HEK293 (cell line): ENCODE measurements around the gene SIDT2.

Experiments used
- CTCF ChIA-PET: fragments of 350-600 bp; formaldehyde crosslinking; extraction: SDS; loops from one replicate; lab custom pipeline; 2021; ENCODE audit warnings: antibody characterized with exemption; lab: Yijun Ruan, JAX
- POLR2A ChIA-PET: fragments of 300-600 bp; formaldehyde crosslinking; extraction: SDS; loops from one replicate; lab custom pipeline; 2020; ENCODE audit warnings: antibody characterized with exemption, inconsistent platforms; lab: Yijun Ruan, JAX
- H3K27ac ChIP-seq: fragments of 200-500 bp; sonication (Bioruptor generic); 2 replicates; pipeline ENCODE4 v1.5.1; 2014; ENCODE audit warnings: low read depth, low read length, control low read depth, inconsistent platforms; ENCODE audit errors: extremely low read depth
- H3K36me3 ChIP-seq, 2 experiments: fragments of 200-500 bp in 1 of 2; sonication (Bioruptor generic) in 1 of 2; 1 replicate in 1 of 2; 2 replicates in 1 of 2; pipeline ENCODE4 v1.5.1; 2014 to 2017; ENCODE audit warnings: inconsistent platforms in 2 of 2, low read length in 2 of 2; ENCODE audit not compliant: control insufficient read depth in 2 of 2, insufficient read depth in 1 of 2
- H3K4me1 ChIP-seq: fragments of 200-500 bp; sonication (Bioruptor generic); 2 replicates; pipeline ENCODE4 v1.5.1; 2014; ENCODE audit warnings: mild to moderate bottlenecking, low read length, inconsistent platforms; ENCODE audit not compliant: control insufficient read depth, insufficient read depth
- H3K4me3 ChIP-seq: 2 replicates; pipeline ENCODE4 v1.5.1; 2011; ENCODE audit warnings: low read depth, mild to moderate bottlenecking, control low read depth, low read length, moderate library complexity
- H3K9me3 ChIP-seq: fragments of 200-500 bp; sonication (Bioruptor generic); 2 replicates; pipeline ENCODE4 v1.5.1; 2014; ENCODE audit warnings: low read depth, low read length, inconsistent platforms; ENCODE audit not compliant: control insufficient read depth, insufficient read depth
- GFI1B ChIP-seq: fragments of 450-650 bp; formaldehyde crosslinking; IDR thresholded peaks from 2 replicates; pipeline ENCODE4 v1.5.1; 2016; ENCODE audit warnings: missing biosample characterization, missing genetic modification characterization
- HIC1 ChIP-seq: fragments of 450-650 bp; formaldehyde crosslinking; IDR thresholded peaks from 2 replicates; pipeline ENCODE4 v1.5.1; 2016; ENCODE audit warnings: missing biosample characterization, missing genetic modification characterization
- KLF1 ChIP-seq: fragments of 450-650 bp; formaldehyde crosslinking; IDR thresholded peaks from 2 replicates; pipeline ENCODE4 v1.5.1; 2016; ENCODE audit warnings: missing biosample characterization, missing genetic modification characterization
- SP7 ChIP-seq: fragments of 450-650 bp; formaldehyde crosslinking; IDR thresholded peaks from 2 replicates; pipeline ENCODE4 v1.5.1; 2016; ENCODE audit warnings: missing biosample characterization, missing genetic modification characterization
- ZNF26 ChIP-seq: fragments of 450-650 bp; formaldehyde crosslinking; IDR thresholded peaks from 2 replicates; pipeline ENCODE4 v1.5.1; 2016; ENCODE audit warnings: missing biosample characterization, missing genetic modification characterization
- ZNF280C ChIP-seq: fragments of 450-650 bp; formaldehyde crosslinking; IDR thresholded peaks from 2 replicates; pipeline ENCODE4 v1.5.1; 2016; ENCODE audit warnings: missing biosample characterization, missing genetic modification characterization
- ZNF324 ChIP-seq: fragments of 450-650 bp; formaldehyde crosslinking; IDR thresholded peaks from 2 replicates; pipeline ENCODE4 v1.5.1; 2016; ENCODE audit warnings: missing biosample characterization, missing genetic modification characterization
- ZNF394 ChIP-seq: fragments of 450-650 bp; formaldehyde crosslinking; IDR thresholded peaks from 2 replicates; pipeline ENCODE4 v1.5.1; 2016; ENCODE audit warnings: missing biosample characterization, missing genetic modification characterization, mild to moderate bottlenecking, moderate library complexity, borderline replicate concordance
- ZNF513 ChIP-seq: fragments of 450-650 bp; IDR thresholded peaks from 2 replicates; pipeline ENCODE4 v1.5.1; 2018; ENCODE audit warnings: missing biosample characterization, missing genetic modification characterization
- ZNF596 ChIP-seq: fragments of 450-650 bp; IDR thresholded peaks from 2 replicates; pipeline ENCODE4 v1.5.0; 2018; ENCODE audit warnings: missing biosample characterization, mild to moderate bottlenecking, missing genetic modification characterization, moderate library complexity
- ZNF624 ChIP-seq: fragments of 450-650 bp; formaldehyde crosslinking; IDR thresholded peaks from 2 replicates; pipeline ENCODE4 v1.5.1; 2017; ENCODE audit warnings: missing biosample characterization, missing genetic modification characterization
- ZNF626 ChIP-seq: fragments of 450-650 bp; sonication (Bioruptor Pico); formaldehyde crosslinking; IDR thresholded peaks from 2 replicates; pipeline ENCODE4 v1.5.1; 2018; ENCODE audit warnings: missing biosample characterization, missing genetic modification characterization, inconsistent platforms
- ZNF777 ChIP-seq: fragments of 450-650 bp; formaldehyde crosslinking; IDR thresholded peaks from 2 replicates; pipeline ENCODE4 v1.5.1; 2017; ENCODE audit warnings: missing biosample characterization, missing genetic modification characterization, borderline replicate concordance
- ZSCAN30 ChIP-seq: fragments of 450-650 bp; IDR thresholded peaks from 2 replicates; pipeline ENCODE4 v1.5.1; 2018; ENCODE audit warnings: missing biosample characterization, mild to moderate bottlenecking, missing genetic modification characterization, moderate library complexity

SIDT2 gene

GRCh38 chr11:117183724-117184349 is 5.3 kb downstream of the SIDT2 start:
- POLR2A ChIA-PET: no interaction called here
- no peak for TF ChIP-seq ZNF26
- no peak for TF ChIP-seq ZSCAN30 (tag by site-specific recombination)
- peak; percentile 77 for TF ChIP-seq ZNF513
- Histone ChIP-seq H3K4me3 (no peak overlapping the region), H3K4me1 (no peaks in the 10 kb centered on the region), H3K9me3 (no peaks in the 10 kb centered on the region), H3K36me3 (peaks cover 0 to 58% of the 10 kb centered on the region in 2 experiments; a peak in 1 of 3 replicates), H3K27ac (no peak overlapping the region)
- CTCF ChIA-PET: interaction anchor here (0.6 to 7.1 kb wide), 3 partner anchors 39 to 53 kb away, joined by 3 to 71 read pairs (median 3); partner anchors contain the start of gene PCSK7

GRCh38 chr11:117185736-117186430 is 7.3 kb downstream of the SIDT2 start:
- CTCF ChIA-PET: interaction anchor here (0.7 kb wide), 1 partner anchor 40 kb away, joined by 3 read pairs; no protein-coding TSS in a partner anchor
- no peaks in the 10 kb centered on the region for H3K9me3 ChIP-seq
- POLR2A ChIA-PET: interaction anchor here (0.6 kb wide), 1 partner anchor 428 kb away, joined by 7 read pairs; no protein-coding TSS in a partner anchor
- H3K27ac ChIP-seq: no peak overlapping the region
- H3K4me3 ChIP-seq: no peak overlapping the region
- H3K4me1 ChIP-seq: no peaks in the 10 kb centered on the region
- peaks cover 0 to 78% of the 10 kb centered on the region in 2 experiments; a peak in 1 of 3 replicates for H3K36me3 ChIP-seq
- TF ChIP-seq ZNF624 (tag by site-specific recombination) (no peak), GFI1B (tag by site-specific recombination) (no peak), HIC1 (tag by site-specific recombination) (no peak), KLF1 (tag by site-specific recombination) (no peak), ZNF324 (tag by site-specific recombination) (no peak), ZNF280C (no peak), SP7 (tag by site-specific recombination) (no peak), ZNF596 (tag by site-specific recombination) (no peak), ZNF626 (no peak), ZNF777 (no peak), ZNF394 (no peak)
